Pancreas (tissue), 10 donors: ENCODE measurements around the gene INSR. TPM values are rescaled to one million over a fixed set of nuclear protein-coding genes. Genes with fewer than 3 reads are reported as not detected.

Experiments used
- ATAC-seq, 4 donors: fragments of 200-7000 bp; cut with Tn5 transposase; one replicate each; pipeline versions ENCODE4 v1.8.0 to v1.9.1; 2020; ENCODE audit warnings: mild to moderate bottlenecking in 4 of 4, moderate library complexity in 4 of 4
- DNase-seq, 6 donors: peaks; one replicate each; pipeline ENCODE4 v3.0.0-alpha.2; 2020
- FAIRE-seq: peaks from 2 replicates; lab custom pipeline; 2012; peaks lifted over from hg19 to GRCh38; lab: Jason Lieb, UNC
- H3K27ac ChIP-seq, 4 donors: fragments of 200-600 bp; sonication (generic); 1 replicate in 3 of 4; 2 replicates in 1 of 4; pipeline versions ENCODE4 v1.5.0 to v1.8.0; 2020
- H3K27me3 ChIP-seq, 4 donors: fragments of 200-600 bp; one replicate each; pipeline ENCODE4 v1.8.0; 2021
- H3K36me3 ChIP-seq, 3 donors: fragments of 200-600 bp; sonication (generic) in 1 of 3; one replicate each; pipeline versions ENCODE4 v1.5.0 to v1.8.0; 2020 to 2021
- H3K4me1 ChIP-seq, 3 donors: fragments of 200-600 bp; one replicate each; pipeline ENCODE4 v1.8.0; 2021
- H3K4me3 ChIP-seq, 4 donors: fragments of 200-600 bp; sonication (generic) in 2 of 4; one replicate each; pipeline versions ENCODE4 v1.5.0 to v1.8.0; 2020 to 2021
- H3K9me3 ChIP-seq, 4 donors: fragments of 200-600 bp; one replicate each; pipeline ENCODE4 v1.8.0; 2021
- WGBS, 2 donors: extraction: QIAGEN DNeasy Blood & Tissue Kit; methylation state at CpG; one replicate each; pipeline ENCODE4 v1.1.7; 2013; 5-methylcytosine and 5-hydroxymethylcytosine counted together
- intact Hi-C, 3 donors: fragments of 100-400 bp; cut with DNase I; formaldehyde crosslinking; loops; one replicate each; pipeline versions ENCODE4 v1.11.1 to v1.14.2; 2022
- polyA plus RNA-seq, 2 donors: library from polyadenylated mRNA; stranded (reverse); fragments of 200-250 nt; gene quantifications; one replicate each; pipeline ENCODE4 v1.2.3, GENCODE V29; 2013
- total RNA-seq, 6 donors: library from RNA; stranded (reverse); fragmentation: NEBNext Ultra II Directional in 4 of 6; extraction: Animal tissue kit (Norgen Biotek cat#: 25700) in 4 of 6; gene quantifications; one replicate each; pipeline versions ENCODE4 v1.2.1 to v1.2.4, GENCODE V29; 2021 to 2023
- TF ChIP-seq, protein P1 (sequence below), 4 donors: fragments of 200-600 bp; sonication (generic) in 3 of 4; IDR thresholded peaks; one replicate each; pipeline versions ENCODE4 v1.5.0 to v1.8.0; 2021; ENCODE audit warnings: antibody characterized with exemption in 4 of 4
- donor health status: healthy with polysubstance abuse.
- donor health status: DM: no; HTN: no; CAD: no; lungs with moderate emphysema.
- donor health status: DM: no; HTN: no; CAD: no.
- donor health status: control.
- donor health status: control.
- donor health status: Bipolar disorder and iron deficiency.
- donor health status: DM: yes; HTN: yes; CAD: no.
- donor health status: DM: no; HTN: no; CAD: no.
- donor health status: DM: no; HTN: no; CAD: no.
- donor health status: DM: yes; HTN: yes; CAD: no.

Gene INSR
- total and polyA plus RNA-seq, 8 donors = 45.1 to 205 (median 120) TPM

DNA sequence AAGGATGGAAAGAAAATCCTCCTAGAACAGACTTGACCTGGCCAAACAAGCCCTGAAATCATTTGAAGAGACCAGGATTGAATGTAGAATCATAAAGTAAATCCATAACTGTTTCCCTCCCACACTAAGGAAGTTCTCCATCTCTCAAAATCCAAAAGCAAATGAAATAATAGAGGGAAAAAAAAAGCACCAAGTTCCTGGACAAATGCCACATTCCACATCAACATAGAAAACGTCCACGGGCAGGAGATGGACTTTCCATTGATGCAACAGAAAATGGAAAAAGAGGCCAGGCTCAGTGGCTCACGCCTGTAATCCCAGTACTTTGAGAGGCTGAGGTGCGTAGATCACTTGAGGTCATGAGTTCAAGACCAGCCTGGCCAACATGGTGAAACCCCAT is 56.2 kb downstream of the INSR start:
- H3K36me3 ChIP-seq = no peaks in the 10 kb centered on the region
- FAIRE-seq (no peak), DNase-seq (no peak), ATAC-seq (no peak)
- WGBS, 2 donors = 50 to 51% methylated on average over 4 of the region's 4 CpGs
- TF ChIP-seq, protein P1, sequence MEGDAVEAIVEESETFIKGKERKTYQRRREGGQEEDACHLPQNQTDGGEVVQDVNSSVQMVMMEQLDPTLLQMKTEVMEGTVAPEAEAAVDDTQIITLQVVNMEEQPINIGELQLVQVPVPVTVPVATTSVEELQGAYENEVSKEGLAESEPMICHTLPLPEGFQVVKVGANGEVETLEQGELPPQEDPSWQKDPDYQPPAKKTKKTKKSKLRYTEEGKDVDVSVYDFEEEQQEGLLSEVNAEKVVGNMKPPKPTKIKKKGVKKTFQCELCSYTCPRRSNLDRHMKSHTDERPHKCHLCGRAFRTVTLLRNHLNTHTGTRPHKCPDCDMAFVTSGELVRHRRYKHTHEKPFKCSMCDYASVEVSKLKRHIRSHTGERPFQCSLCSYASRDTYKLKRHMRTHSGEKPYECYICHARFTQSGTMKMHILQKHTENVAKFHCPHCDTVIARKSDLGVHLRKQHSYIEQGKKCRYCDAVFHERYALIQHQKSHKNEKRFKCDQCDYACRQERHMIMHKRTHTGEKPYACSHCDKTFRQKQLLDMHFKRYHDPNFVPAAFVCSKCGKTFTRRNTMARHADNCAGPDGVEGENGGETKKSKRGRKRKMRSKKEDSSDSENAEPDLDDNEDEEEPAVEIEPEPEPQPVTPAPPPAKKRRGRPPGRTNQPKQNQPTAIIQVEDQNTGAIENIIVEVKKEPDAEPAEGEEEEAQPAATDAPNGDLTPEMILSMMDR (IDR thresholded peaks at IDR 0.05) = no peak
- H3K27ac ChIP-seq = no peak overlapping the region
- H3K9me3 ChIP-seq = no peaks in the 10 kb centered on the region
- intact Hi-C loops = no loop called here
- no peak overlapping the region for H3K4me3 ChIP-seq
- peaks cover 8 to 15% (median 12%) of the 10 kb centered on the region in 3 donors for H3K4me1 ChIP-seq
- no peaks in the 10 kb centered on the region for H3K27me3 ChIP-seq

DNA sequence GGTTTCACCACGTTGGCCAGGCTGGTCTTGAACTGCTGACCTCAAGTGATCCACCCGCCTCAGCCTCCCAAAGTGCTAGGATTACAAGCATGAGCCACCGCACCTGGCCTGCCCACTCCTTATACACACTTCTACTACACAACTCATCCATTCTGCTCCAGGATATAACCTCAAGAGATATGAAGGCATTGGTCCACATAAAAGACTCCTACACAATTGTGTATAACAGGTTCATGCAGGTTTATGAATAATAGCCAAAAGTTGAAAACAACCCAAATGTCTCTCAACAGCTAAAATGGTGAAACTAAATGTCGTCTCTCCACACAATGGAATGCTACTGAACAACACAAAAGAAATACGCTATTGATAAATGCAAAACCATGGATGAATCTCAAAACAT is 58.1 kb downstream of the INSR start:
- no peak for DNase-seq
- H3K9me3 ChIP-seq = no peaks in the 10 kb centered on the region
- WGBS, 2 donors = 52 to 66% methylated on average over 5 of the region's 5 CpGs
- no peaks in the 10 kb centered on the region for H3K36me3 ChIP-seq
- H3K4me3 ChIP-seq = no peak overlapping the region
- TF ChIP-seq, protein P1 (IDR thresholded peaks at IDR 0.05) = no peak
- no peak for FAIRE-seq
- intact Hi-C loops = no loop called here
- peaks cover 8 to 15% (median 15%) of the 10 kb centered on the region in 3 donors for H3K4me1 ChIP-seq
- no peaks in the 10 kb centered on the region for H3K27me3 ChIP-seq
- ATAC-seq = no peak
- no peak overlapping the region for H3K27ac ChIP-seq

DNA sequence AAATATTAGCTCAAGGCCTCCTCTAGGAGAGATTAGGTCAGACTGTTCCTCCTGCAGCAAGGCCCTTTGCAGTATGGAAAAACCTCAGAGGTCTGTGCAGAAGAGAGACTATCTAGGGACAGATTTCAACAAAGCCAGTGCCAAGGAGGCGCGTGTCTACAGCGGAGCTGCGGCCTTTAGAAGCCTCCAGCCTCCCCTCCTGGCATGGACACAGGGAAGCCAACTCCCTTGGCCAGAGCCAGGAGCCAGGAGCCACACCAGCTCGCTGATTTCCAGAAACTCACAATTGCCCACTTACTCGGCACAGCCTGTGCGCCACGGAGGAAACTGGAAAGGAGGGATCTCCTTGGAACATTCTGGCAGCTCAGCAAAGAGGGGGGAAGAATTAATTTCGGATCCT is 63.4 kb downstream of the INSR start:
- TF ChIP-seq, protein P1 (IDR thresholded peaks at IDR 0.05) = no peak
- intact Hi-C loops = no loop called here
- peak in 4 of 6 donors; percentile 58 to 67 (median 64) for DNase-seq
- Histone ChIP-seq H3K36me3 (no peaks in the 10 kb centered on the region), H3K4me3 (no peak overlapping the region), H3K27me3 (no peaks in the 10 kb centered on the region), H3K27ac (peak overlapping the region in 2 of 4 donors; percentile 18 to 36), H3K9me3 (no peaks in the 10 kb centered on the region), H3K4me1 (peaks cover 17 to 35% (median 28%) of the 10 kb centered on the region in 3 donors)
- ATAC-seq = peak; percentile 55 to 82 (median 76)
- no peak for FAIRE-seq
- 32% methylated on average over 9 of the region's 9 CpGs for WGBS, 2 donors

DNA sequence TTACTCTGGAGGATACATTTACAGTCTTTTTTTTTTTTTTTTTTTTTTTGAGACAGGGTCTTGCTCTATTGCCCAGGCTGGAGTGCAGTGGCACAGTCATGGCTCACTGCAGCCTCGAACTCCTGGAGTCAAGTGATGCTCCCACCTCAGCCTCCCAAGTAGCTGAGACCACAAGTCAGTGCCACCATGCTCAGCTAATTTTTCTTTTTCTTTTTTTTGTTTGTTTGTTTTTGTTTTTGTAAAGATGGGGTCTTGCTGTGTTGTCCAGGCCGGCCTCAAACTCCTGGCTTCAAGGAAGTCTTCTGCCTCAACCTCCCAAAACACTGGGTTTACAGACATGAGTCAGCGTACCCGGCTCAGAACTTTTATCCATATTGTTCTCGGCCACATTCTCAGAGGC is 64.5 kb downstream of the INSR start:
- 92 to 95% methylated on average over 5 of the region's 5 CpGs for WGBS, 2 donors
- peaks cover 6 to 32% (median 23%) of the 10 kb centered on the region in 3 donors for H3K4me1 ChIP-seq
- no peak overlapping the region for H3K4me3 ChIP-seq
- ATAC-seq = no peak
- intact Hi-C loops = no loop called here
- H3K27me3 ChIP-seq = no peaks in the 10 kb centered on the region
- no peak overlapping the region for H3K27ac ChIP-seq
- no peak for FAIRE-seq
- peak in 1 of 6 donors; percentile 19 for DNase-seq
- H3K36me3 ChIP-seq = no peaks in the 10 kb centered on the region
- H3K9me3 ChIP-seq = no peaks in the 10 kb centered on the region
- TF ChIP-seq, protein P1 (IDR thresholded peaks at IDR 0.05) = no peak

DNA sequence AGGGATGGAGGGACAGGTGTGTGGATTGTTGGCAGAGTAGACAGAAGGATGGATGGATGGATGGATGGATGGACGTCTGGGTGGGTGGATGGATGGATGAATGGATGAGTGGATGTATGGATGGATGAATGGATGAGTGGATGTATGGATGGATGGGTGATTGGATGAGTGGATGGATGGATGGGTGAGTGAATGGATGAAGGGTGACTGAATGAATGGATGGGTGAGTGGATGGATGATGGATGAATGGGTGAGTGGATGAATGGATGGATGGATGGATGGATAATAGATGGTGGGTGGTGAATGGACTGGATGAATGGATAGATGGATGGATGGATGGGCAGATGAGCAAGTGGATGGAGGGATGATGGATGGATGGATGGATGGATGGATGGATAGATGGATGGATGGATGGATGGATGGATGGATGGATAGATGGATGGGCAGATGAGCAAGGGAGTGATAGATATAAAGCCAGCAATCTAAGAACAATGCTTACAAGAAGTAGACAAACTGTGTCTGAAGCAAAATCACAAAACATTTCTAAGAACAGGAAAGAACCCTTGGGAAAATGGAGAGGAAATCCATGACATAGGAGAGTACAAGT is 65.2 kb downstream of the INSR start:
- intact Hi-C loops = no loop called here
- TF ChIP-seq, protein P1 (IDR thresholded peaks at IDR 0.05) = no peak
- Histone ChIP-seq H3K9me3 (no peaks in the 10 kb centered on the region), H3K4me1 (peaks cover 12 to 36% (median 29%) of the 10 kb centered on the region in 3 donors), H3K27ac (no peak overlapping the region), H3K36me3 (no peaks in the 10 kb centered on the region), H3K4me3 (no peak overlapping the region), H3K27me3 (no peaks in the 10 kb centered on the region)
- no peak for ATAC-seq
- 47 to 81% methylated on average over 1 of the region's 1 CpG for WGBS, 2 donors
- no peak for DNase-seq
- no peak for FAIRE-seq
